Activated T-cell treated with anti-CD3 and anti-CD28 coated beads for 24 hours (primary cell): ENCODE results near the gene ACYP2.
"Not testable (repeated sequence)": the region's sequence is repeated elsewhere in the genome, so short reads cannot be mapped to it uniquely, and the experiment has no call there.

Experiments
- DNase-seq: peaks from one replicate; pipeline ENCODE4 v3.0.0-alpha.2; 2020; ENCODE audit warnings: low read depth

ACYP2 gene

GRCh38 chr2:54115284-54116137 is at the start of gene ACYP2:
Gene ACYP2, plus strand, starts transcription at chr2:54115615.
- DNase-seq, result peak; percentile 88

GRCh38 chr2:54065891-54066290 is 49.5 kb upstream of the ACYP2 start:
- no peak for DNase-seq

DNA sequence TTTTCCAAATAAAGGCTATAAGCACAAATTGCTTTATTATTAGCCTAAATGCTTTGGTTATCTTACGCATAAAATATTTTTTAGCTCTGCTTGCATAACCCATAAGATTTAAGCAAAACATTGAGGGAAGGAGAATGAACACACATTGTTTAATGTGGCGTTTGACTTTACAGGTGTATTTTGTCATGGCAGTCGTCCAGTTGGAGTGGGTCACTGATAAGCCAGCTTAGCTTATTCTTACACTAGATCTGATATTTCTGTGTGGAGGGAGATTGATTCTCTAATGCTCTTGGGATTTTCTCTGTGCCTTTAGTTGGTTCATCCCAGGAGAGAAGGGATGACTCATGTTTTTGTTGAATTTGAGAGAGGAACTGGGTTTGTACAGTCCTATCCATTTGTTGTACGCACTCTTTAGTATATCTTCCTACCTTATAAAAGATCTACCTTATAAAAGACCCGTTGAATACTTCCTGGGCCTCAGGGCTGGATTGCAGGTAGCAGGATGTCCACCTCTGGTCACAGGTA is 47.5 kb upstream of the ACYP2 start:
- no peak for DNase-seq

DNA sequence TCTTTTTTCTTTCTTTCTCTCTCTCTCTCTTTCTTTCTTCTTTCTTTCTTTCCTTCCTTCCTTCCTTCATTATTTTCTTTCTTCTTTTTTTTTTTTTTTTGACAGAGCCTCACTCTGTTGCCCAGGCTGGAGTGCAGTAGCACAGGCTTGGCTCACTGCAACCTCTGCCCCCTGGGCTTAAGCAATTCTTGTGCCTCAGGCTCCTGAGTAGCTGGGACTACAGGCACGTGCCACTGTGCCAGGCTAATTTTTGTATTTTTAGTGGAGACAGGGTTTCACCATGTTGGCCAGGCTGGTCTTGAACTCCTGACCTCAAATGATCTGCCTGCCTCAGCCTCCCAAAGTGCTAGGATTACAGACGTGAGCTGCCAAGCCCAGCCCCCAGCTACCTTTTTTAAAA is 42.9 kb upstream of the ACYP2 start:
- not testable (repeated sequence) for DNase-seq

GRCh38 chr2:54073796-54074195 is 41.6 kb upstream of the ACYP2 start:
- DNase-seq, result no peak

DNA sequence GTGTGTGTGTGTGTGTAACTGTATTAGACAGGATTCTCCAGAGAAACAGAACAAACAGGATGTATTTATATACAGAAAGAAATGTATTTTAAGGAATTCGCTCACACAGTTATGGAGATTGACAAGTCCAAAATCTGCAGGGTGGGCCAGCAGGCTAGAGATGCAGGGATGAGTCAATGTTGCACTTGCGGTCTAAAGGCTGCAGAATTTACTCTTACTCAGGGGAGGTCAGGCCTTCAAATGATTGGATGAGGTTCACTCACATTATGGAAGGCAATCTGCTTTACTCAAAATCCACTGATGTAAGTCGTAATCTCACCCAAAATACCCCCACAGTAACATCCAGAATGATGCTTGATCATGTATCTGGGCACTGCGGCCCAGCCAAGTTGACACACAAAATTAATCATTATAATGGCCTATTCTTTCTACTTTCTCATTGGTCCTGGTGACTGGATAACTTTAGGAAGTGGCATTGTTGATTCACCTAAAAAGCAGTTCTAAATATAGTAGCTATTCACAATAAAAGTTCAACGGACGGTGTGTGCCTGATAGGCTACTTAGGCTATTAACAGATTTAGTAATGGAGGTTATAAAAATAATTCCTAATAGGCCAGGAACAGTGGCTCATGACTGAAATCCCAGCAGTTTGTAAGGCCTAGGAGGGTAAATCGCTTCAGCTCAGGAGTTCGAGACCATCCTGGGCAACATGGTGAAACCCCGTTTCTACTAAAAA is 40.6 kb upstream of the ACYP2 start:
- DNase-seq, result no peak

GRCh38 chr2:54076586-54076985 is 38.8 kb upstream of the ACYP2 start:
- DNase-seq, result no peak

GRCh38 chr2:54077088-54077900 is 38.1 kb upstream of the ACYP2 start:
- DNase-seq, result no peak

- DNase-seq, result no peak
Measured at GRCh38 chr2:54079331-54079730, 36.1 kb upstream of the ACYP2 start.

GRCh38 chr2:54081574-54081973 is 33.8 kb upstream of the ACYP2 start:
- DNase-seq, result peak; percentile 23

GRCh38 chr2:54083021-54083420 is 32.4 kb upstream of the ACYP2 start:
- no peak for DNase-seq

DNA sequence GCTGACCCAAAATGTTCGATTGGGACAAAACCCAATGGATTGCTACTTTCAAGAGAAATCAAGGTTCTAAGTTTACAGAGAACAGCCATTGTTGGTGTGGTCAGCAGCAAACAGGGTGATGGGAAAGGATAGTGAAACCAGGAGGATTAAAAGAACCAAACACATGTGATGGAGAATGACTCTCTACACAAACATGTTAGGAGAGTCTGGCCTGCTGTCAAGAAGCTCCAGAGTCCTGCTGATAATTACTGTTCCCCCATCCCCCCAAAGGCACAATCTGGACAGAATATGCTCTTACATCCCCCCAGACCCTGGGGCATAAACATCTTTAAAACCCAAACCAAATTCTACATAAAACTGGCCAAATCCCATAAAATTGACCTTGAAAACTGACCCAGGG is 32.0 kb upstream of the ACYP2 start:
- DNase-seq, result no peak

DNA sequence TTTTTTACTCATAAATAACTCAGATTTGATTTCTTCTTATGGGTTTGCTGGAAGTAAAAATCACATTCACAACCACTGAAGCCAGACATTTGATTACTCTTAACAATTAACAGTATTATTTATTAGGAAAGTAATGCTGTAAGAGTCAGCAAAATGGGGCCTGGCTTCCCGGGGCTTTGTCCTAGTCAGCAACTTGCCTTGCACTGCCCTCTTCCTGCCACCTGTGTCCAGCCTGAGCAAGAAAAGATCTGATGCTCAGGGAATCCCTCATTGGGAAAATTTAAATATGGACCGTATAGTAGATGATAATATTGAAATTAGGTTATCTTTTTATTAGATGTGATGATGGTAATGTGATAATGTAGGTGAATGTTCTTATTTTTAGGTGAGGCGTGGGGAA is 30.8 kb upstream of the ACYP2 start:
- no peak for DNase-seq

DNA sequence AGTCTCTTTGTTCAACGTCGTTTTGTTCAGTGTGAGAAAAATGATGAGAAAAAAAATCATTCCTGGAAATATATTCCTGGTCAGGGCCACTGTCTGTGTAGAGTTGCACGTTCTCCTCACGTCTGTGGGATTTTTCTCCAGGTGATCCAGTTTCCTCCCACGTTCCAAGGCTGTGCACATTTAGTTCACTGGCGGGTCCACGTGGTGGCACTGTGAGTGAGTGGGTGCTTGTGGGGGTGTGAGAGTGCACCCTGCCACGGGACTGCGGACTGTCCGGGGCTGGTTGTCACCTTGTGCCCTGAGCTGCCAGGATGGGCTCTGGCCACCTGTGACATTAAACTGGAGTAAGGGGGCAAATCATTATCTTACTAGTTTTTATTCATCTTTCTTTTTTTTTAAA is 30.3 kb upstream of the ACYP2 start:
- DNase-seq, result no peak

GRCh38 chr2:54086157-54086556 is 29.3 kb upstream of the ACYP2 start:
- no peak for DNase-seq

DNA sequence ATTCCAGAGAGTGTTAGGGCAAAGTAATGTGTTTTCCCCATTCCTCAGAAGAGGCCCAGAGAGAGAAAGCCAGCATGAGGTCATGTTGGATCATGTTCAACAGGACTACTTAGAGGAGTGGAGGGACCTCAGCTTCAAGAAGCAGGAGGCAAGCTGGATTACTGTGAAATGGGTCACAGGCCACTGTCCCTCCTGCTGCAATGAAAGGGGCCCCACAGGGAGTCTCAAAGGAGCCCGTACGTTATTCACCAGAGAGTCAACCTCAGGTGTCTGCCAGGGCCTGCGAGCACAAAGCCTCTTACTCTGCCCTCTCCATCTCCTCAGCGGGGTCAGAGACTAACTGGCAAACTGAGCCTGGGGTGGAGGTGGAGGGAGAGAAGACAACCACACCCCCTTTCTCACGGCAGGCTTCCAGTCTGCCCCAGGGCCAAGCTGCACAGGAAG is 27.2 kb upstream of the ACYP2 start:
- DNase-seq, result no peak

DNA sequence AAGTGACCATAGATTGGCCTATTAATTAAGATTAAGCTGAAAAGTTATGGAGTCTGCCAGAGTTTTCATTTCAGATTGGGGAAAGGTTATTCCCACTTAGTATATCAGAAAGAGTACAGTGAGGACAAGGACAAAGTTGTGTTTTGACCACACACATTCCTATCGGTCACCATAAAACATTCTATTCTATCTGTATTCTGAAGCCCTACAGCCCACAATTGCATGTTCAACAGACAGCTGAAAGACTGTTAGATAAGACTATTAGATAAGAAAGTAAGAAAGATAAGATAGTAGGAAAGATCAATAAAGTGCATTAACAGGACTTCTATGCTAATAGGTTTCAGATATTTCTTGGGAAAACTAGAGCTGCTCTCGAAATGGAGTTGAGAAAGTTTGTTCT is 26.7 kb upstream of the ACYP2 start:
- no peak for DNase-seq

GRCh38 chr2:54090521-54091117 is 24.8 kb upstream of the ACYP2 start:
- DNase-seq, result no peak

GRCh38 chr2:54092940-54093339 is 22.5 kb upstream of the ACYP2 start:
- DNase-seq, result no peak

DNA sequence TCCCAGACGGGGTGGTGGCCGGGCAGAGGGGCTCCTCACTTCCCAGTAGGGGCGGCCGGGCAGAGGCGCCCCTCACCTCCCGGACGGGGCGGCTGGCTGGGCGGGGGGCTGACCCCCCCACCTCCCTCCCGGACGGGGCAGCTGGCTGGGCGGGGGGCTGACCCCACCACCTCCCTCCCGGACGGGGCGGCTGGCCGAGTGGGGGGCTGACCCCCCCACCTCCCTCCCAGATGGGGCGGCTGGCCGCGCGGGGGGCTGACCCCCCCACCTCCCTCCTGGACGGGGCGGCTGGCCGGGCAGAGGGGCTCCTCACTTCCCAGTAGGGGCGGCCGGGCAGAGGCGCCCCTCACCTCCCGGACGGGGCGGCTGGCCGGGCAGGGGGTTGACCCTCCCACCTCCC is 20.0 kb upstream of the ACYP2 start:
- not testable (repeated sequence) for DNase-seq

DNA sequence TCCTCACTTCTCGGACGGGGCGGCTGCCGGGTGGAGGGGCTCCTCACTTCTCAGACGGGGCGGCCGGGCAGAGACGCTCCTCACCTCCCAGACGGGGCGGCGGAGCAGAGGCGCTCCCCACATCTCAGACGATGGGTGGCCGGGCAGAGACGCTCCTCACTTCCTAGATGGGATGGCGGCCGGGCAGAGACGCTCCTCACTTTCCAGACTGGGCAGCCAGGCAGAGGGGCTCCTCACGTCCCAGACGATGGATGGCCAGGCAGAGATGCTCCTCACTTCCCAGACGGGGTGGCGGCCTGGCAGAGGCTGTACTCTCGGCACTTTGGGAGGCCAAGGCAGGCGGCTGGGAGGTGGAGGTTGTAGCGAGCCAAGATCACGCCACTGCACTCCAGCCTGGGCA is 19.3 kb upstream of the ACYP2 start:
- not testable (repeated sequence) for DNase-seq

GRCh38 chr2:54097124-54097523 is 18.3 kb upstream of the ACYP2 start:
- DNase-seq, result no peak
